Measurements from ENCODE around the gene SCN1B.
"Not testable (repeated sequence)": the region's sequence is repeated elsewhere in the genome, so short reads cannot be mapped to it uniquely, and the experiment has no call there.

Gene SCN1B

GRCh38 chr19:35030257-35031071 lies at the start of gene SCN1B:
Gene SCN1B (plus strand): TSS chr19:35030470. CDS start chr19:35030821, 351 bp downstream.
- peak; percentile 75 for DNase-seq

DNA sequence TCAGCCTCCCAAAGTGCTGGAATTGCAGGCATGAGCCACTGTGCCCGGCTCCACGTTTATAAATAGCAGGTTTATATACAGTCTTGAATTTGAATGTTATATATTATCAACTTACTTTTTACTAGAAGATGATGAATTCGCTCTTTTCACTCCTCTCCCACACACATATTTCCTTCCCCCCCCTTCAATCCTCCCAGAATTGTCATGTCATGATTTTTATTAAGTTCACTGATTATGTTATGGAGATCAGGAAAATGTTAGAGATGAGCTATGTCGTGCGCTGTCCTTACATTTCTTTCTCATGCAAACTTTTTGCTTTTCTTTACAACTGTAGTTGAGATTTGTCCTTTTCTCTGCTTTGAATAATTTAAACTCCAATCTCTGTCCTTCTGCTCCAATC lies 48.0 kb upstream of the SCN1B start:
- DNase-seq, result no peak

GRCh38 chr19:34983786-34984185 lies 46.5 kb upstream of the SCN1B start:
- DNase-seq, result no peak

DNA sequence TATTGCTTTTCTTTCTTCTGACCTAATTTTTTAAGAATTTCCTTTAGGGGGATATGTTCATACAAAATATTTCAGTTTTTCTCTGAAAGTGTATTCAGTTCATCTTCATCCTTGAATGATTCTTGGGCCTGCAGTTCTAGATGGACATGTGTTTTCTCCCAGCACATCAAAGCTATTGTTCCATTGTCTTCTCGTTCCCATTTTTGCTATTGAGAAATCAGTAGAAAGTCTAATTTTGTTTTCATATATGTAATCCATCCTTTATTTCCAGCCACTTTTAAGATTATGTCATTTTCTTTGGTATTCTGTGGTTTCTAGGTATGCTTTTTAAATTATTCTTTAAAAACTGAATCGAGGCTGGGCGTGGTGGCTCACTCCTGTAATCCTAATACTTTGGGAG lies 46.0 kb upstream of the SCN1B start:
- DNase-seq, result no peak

DNA sequence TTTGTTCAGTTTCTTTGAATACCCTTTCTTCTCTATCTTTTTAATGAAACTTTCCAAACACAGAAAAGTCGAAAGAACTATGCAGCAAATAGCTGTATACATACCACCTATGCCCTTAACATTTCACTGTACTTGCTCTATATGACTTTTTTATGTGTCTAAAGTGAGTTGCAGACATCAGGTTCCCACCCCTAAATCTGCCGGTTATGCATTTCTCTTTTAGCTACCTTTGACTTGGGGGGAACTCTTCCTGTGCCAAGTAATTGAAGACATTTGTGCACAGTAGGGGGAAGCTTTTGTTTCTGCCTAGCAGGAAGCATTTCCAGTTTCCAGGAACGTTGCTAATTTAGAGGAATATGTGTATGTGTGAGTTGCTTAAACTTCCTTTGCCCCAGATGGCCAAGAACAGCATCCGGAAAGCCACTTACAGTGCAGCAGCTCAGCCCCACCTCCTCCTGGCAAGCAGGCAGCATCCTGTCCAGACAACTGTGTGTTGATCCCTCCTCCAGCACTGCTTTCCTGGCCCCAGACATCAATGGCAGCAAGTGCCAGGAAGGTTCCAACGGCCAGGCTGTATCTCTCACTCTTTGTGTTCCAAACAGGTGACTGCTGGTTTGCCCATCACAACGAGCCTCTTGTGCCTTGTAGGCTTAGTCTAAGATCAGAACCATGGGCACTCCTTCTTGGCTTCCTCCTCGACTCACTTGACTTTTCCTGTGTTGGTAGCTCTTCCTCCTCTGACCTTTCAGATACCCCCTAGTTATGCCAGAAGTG lies 44.8 kb upstream of the SCN1B start:
- no peak for DNase-seq

GRCh38 chr19:34988119-34988518 lies 42.2 kb upstream of the SCN1B start:
- DNase-seq, result no peak

GRCh38 chr19:34989298-34989697 lies 41.0 kb upstream of the SCN1B start:
- no peak for DNase-seq

- DNase-seq, result no peak
Measured at GRCh38 chr19:34990578-34991192, 39.6 kb upstream of the SCN1B start.

- DNase-seq, result no peak
Measured at GRCh38 chr19:34991542-34992333, 38.5 kb upstream of the SCN1B start.

DNA sequence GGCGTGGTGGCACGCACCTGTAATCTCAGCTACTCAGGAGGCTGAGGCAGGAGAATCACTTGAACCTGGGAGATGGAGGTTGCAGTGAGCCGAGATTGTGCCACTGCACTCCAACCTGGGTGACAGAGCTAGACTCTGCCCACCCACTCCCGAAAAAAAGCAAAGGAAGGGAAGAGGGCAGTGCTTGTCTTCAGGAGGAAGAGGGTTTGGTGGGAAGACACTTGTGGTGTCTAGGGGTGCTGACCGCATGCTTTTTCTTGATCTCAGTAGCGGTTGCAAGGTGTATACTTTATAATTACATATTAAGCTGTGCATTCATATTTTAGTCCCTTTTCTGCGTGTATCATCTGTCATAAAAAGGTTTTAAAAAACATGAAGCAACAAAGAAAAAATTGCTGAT lies 37.7 kb upstream of the SCN1B start:
- DNase-seq, result not testable (repeated sequence)

- DNase-seq, result no peak
Measured at GRCh38 chr19:34994286-34994642, 36.0 kb upstream of the SCN1B start.

- DNase-seq, result no peak
Measured at GRCh38 chr19:34994643-34995541, 35.4 kb upstream of the SCN1B start.

GRCh38 chr19:34995551-34995950 lies 34.7 kb upstream of the SCN1B start:
- DNase-seq, result no peak

GRCh38 chr19:34997071-34997617 lies 33.1 kb upstream of the SCN1B start:
- DNase-seq, result no peak

DNA sequence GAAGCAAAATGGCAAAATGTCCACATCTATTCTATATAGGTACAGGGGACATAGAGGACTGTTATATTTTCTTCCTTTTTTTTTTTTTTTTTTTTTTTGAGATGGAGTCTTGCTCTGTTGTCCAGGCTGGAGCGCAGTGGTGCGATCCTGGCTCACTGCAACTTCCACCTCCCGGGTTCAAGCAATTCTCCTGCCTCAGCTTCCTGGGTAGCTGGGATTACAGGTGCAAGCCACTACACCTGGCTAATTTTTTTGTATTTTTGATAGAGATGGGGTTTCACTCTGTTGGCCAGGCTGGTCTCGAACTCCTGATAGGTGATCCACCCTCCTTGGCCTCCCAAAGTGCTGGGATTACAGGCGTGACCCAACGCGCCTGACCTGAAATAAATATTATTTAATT lies 32.0 kb upstream of the SCN1B start:
- DNase-seq, result not testable (repeated sequence)

- DNase-seq, result no peak
Measured at GRCh38 chr19:34998777-34999497, 31.3 kb upstream of the SCN1B start.

DNA sequence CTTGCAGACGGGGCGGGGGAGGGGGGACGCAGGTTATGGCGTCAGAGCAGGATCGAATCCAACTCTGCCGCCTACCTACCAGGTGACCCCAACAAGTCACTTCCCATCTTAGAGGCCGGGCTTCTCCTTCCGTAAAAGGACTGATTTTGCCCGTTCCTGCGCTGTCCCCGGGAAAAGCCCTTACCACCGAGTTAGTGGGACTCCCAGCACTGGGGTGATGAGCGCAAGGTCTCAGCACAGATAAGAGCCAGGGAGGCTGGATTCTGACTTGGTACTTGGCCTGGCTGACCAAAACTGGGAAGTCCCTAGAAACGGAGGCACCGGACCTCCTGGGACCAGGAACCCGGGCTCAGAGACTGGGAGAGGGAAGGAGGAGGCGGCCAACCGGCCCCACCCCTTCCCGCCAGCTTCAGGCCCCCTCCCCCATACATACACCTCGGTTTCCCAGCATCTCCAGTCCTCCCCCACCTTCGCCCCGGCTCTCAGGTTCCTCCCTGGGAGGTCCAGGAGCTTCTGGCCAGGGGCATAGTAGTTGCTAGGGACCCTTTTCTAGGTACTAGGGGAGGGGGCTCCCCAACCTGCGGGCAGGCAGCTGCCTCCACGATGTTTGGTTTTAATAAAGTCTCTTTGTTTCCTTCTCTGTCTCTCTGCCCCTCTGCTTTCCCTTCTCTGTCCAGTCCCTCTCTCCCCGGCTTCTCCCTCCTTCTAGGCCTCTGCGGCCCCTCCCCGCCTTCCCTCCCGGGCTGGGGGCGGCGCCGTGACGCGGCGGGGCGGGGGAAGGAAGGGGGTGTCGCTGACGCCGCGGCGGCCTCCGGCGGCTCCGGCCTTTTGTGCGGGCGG lies 30.6 kb upstream of the SCN1B start, which contains the start of gene GRAMD1A:
TSS of gene GRAMD1A (plus strand) at position 826 of the 840 bp plus-strand sequence. CDS start 156 bp downstream, outside the sequence.
- DNase-seq, result peak; percentile 76

DNA sequence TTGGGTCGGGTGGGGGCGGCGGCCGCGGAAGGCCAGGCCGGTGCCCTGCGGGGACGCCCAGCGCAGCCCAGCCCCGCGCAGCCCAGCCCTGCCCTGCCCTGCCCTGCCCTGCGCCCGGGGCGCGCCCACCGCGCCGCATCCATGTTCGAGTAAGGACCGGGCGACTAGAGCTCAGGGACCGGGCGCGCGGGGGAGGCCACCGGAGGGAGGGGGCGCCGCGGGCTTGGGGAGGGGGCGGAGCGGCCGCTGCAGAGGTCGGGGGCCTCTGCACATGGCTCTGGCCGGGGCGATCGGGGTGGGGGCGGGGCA lies 30.0 kb upstream of the SCN1B start:
- no peak for DNase-seq

DNA sequence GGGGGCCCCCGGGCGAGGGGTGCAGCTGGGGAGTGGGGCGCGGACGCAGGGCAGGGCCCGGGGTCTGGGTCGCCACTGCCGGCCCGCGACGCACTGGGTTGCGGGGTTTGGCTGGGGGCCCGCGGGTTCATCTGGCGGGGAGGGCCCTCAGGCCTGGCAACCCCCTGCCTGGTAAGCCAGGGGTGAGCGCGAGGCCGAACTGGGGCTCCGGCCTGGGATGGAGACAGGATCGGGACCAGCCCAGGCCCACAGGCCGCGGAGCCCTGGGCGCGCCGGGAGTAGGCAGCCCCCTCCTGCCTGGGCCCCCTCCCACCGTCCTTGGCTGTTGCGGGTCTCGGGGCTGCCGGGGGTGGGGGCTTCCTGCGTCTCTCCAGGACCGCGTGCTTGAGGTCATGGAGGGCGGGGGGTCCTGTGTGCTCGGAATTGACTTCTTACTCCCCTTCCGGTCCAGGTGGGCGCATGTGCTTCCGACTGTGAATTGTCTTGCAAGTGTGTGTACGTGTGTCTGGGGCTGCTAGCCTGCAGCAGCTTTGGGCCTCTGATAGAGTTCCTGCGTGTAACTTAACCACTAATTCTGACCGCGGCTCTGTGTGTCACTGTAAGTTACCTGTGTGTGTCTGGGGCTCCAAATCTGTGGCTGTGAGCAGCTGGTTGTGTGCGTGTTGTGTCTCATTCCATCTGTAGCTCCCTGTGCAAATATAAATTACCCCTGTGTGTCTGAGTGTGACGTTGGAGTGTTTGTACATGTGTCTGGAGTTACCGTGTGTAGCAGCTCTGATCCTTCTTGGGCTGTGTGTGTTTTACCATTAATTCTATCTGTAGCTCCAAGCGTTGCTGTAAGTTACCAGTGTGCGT lies 29.4 kb upstream of the SCN1B start:
- peak; percentile 66 for DNase-seq

All from activated naive CD4-positive, alpha-beta T cell treated with anti-CD3 and anti-CD28 coated beads, Interleukin-2, amount 50 U/mL, for 16 hours (primary cell).